DND-41 (cell line): Measurements from ENCODE around the gene PLA2G4B.

ENCODE experiments used
- CTCF ChIP-seq: IDR thresholded peaks from 2 replicates; pipeline ENCODE4 v1.5.1; 2012; ENCODE audit warnings: borderline replicate concordance, low read length, moderate library complexity, mild to moderate bottlenecking; ENCODE audit not compliant: poor library complexity, severe bottlenecking; ENCODE audit errors: extremely low read depth
- EZH2 ChIP-seq: IDR thresholded peaks from 3 replicates; pipeline ENCODE4 v1.6.1; 2012; ENCODE audit warnings: borderline replicate concordance, low read depth, mild to moderate bottlenecking, moderate library complexity, low read length, inconsistent platforms; ENCODE audit not compliant: severe bottlenecking

GRCh38 chr15:41801850-41802455, 36.7 kb upstream of the PLA2G4B start:
- TF ChIP-seq CTCF, result no peak
- TF ChIP-seq EZH2, result no peak
